Activated CD4-positive, alpha-beta T cell treated with anti-CD3 and anti-CD28 coated beads for 4 hours (primary cell): ENCODE data around the gene NCK2.

ENCODE experiments used
- DNase-seq, 2 donors: peaks; one replicate each; pipeline ENCODE4 v3.0.0-alpha.2; 2020

Gene NCK2

DNA sequence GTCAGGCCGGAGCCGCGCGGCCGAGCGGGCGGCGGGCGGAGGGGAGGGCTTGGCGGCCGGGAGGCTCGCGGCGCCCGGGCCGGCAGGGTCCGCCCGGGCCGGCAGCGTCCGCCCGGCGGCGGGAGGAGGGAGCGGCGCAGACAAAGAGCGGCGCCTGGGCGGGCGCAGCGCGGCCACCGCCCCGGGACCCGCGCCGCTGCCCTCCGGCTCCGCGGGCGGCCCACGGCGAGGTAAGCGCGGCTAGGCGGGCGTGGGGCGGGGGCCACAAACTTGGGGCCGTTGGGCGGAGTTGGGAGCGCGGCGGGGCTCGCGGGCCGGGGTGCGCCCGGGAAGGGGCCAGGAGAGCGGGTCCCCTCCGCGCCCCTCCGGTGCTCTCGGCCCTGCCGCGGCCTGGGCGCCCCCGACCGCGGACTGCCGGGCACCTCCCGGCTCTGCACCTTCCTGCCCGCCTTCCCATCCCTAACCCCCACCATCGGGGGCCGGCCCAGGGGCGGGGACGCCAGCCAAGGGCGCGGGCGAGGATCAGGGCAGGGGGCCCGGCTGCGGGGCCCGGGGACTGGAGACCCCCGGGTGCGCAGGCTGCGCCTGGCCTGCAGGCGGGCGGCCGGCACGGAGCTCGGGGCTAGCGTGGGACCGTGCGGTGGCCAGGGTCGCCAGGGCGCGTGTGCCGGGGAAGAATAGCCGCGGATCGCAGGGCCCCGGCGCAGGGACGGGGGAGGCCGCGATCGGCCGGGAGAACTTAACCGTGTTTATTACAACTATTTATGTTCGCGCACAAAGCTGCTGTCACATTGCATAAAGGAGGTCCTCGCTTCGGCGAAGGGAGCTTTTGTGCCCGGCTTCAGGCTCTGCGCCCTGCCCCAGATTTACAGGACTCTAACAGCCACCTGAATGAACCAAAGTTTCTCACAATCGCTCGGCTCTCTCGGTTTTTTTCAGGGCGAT lies at the start of gene NCK2:
NCK2 (plus strand) TSS at position 4 of the 945 bp plus-strand sequence. CDS start 110,152 bp downstream, outside the sequence.
- DNase-seq, result no peak

DNA sequence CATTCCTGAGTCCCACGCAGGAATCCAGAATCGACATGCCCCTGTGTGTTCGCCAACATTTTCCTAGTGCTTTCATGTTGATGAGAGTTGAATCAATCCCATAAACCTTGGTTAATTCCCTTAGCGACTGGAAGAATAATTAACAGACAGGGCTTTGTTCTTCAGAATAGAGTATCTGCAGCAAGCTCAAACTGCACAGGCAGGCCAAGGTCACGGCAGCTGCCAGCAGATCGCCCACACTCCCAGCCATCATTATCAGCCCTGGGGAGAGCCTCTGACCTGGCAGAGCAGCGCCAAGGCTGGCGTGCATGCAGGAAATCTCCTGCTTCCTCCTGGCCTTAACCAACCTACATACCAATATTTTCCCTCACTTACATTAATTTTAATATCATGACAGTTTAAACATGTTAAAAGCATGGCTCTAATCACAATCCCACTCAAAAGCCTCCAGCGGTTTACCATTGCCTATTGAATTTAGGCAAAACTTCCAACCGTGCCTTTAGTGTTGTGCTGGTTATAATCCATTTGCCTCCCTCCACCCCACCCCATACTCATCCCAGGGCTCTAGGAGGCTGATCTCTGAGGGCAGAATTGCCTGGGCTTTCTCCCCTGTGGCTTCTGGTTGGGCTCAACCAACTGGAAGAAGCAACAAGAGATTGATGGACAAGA lies 46.8 kb upstream of the NCK2 start:
- DNase-seq, result no peak

DNA sequence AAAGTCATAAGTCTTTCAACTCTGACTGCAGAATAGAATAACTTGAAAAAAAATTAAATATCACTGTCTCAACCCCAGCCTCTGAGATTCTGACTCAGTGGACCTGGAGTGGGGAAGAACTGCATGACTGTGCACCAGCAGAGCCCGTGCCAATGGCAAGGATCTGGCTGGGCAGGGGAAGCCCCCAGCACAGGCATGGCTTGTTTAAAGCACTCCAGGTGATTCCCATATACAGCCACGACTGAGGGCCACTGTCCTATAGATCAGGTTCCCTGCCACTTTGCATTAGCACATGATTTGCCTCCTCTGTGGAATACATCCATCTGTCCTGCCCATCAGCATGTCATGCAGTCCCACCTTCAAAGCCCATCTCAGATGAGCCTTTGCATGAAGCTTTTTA lies 45.9 kb upstream of the NCK2 start:
- no peak for DNase-seq

DNA sequence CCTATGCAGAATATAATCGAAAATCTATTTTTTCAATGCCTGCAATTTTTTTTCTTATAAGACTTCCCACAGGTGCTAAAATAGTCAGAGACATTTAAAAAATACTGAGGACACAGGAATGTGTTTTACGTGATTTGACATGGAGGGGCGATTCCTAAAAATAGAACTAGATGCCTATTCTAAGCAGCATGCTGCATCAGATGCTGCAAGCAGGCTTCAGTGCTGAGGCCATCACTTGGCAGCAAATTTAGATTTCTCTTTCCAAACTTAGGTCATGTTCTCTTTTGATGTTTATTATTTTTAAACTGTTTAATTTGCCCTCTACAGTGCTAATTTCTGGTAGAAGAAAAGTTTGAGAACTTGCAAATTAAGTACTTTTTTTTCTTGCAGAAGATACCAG lies 43.7 kb upstream of the NCK2 start:
- no peak for DNase-seq

DNA sequence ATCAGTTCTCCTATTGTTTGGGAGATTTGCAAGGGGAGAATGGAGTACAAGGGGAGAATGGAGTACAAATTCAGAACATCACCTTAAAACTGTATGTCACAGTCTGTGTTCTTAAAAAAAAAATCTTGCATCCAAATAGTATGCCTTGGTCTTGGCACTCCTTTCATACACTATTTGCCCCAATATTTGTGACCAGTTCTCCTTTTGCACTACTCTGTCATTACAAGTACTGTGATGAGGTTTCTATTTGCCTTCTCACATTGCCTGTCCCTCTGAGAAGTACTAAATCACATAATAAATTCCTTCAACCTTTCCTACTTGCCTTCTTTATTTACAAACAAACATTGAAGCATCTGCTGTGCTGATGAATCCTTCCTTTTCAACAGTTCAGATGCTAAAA lies 36.0 kb upstream of the NCK2 start:
- DNase-seq, result no peak

DNA sequence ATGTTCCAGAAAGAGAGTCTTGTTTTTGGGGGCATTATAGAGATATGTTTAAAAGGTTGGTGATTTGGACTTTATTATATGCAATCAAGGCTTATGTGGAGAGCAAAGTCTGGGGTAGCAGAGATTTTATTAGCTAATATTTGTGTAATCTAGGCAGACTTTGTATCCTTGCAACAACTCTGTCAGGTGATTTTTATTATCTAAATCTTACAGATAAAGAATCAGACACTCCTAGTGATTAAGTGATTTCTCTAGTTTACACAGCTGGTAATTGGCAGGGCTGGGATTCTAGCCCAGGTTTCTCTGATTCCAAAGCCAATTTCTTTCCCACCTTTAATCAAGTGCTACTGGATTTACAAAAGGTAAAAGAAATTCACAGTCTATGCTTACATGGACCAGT lies 33.3 kb upstream of the NCK2 start:
- DNase-seq, result no peak

DNA sequence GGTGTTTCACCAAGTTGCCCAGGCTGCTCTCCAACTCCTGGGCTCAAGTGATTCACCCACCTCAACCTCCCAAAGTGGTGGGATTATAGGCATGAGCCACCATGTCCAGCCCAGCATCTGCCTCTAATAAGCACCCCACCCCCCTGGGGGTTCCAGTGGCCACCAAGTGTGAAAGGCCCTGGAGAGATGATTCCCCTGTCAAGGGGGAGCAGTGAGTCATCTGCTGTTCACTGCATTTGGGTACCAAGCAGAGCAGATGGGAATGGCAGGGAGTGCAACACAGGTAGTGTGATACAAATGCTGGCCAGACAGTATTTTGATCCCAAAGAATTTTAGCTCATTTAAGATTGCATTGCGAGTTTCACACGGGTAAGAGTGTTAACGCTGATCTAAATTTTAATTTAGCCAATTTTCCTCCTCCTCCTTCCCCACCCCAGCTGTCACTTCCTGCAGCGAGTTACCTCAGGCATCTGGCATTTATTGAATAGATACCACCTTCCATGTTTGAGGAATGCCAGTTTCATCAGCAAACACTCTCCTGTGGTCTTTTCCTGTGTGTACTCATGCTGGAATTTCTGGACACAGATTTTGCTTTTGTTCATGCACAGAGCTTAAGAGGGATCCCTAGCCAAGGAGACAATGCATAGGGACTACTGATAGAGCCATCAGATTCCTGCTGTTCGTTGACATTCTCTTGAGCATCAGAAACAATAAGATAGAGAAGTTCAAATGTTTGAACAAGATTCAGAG lies 32.4 kb upstream of the NCK2 start:
- no peak for DNase-seq

DNA sequence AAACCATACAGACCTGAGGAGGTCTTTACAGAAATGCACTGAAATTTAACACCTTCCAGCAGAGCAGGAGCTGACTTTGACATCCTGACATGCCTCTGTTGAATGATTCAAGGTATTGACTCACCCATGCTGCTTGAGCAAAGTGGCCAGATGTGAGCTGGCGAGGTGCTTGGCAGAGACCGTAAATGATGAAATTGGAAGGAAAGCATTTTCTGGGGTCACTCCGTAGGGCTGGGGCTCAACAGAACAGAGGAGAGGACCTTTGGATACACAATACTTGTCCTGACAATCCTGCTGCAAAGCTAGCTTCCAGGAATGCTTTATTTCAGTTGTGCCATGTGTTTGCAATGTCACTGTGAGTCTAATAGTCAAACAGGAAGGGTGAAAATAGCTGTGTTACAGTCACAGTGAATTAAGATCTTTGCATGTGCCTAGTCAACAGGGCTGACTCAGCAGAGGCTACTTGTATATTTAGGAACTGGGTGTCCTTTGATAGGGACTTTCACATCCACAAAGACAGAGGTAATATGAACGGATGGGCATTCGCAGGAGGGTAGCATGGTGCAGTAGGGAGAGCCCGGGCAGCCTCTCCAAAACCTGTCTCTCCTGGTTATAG lies 31.6 kb upstream of the NCK2 start:
- DNase-seq, result no peak

DNA sequence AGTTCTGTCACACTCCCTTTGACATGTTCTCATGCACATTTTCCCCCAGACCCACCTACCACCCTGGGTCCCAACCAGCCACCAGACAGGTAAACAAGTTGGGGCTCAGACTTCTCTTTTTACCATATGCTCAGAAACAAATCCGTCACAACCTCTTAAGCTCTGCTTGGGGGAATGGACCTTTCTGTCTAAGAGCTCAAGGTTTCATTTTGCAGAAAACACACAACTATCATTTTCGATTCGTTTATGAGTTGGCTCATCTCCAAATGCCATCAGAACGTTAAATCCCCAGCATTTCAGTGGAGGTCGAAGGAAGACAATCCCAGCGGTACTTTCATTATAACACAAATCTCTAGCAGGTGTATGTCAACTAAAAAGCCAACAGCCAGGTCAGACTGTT lies 30.6 kb upstream of the NCK2 start:
- DNase-seq, result no peak

DNA sequence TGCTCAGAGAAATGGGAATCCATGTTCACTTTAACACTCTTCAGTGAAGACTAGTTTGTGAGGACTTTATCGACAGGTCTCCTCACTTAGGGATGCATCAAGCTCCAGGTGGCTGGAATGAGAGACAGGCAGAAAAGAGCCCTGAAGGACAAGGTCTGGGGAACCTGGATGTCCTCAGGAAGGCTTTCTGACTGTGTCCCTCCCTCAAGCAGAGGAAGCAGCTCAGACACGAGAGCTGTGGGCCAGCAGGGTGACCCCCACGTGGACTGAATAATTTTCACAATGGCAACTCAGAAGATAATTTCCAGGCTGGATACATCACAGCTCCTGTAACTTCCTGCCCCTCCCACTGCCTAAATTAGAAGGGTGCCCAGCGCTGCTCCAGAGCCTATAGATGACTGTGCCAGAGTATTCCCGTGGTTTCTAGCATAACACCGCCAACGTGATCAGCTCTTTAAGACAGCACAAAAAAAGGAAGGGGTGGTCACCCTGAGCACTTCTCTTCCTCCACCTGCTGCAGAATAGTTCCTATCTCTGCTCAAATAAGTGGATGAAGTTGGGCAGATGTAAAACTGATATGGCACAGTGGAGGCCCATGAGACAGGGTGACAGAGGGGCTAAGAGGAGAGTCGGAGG lies 25.7 kb upstream of the NCK2 start:
- no peak for DNase-seq

DNA sequence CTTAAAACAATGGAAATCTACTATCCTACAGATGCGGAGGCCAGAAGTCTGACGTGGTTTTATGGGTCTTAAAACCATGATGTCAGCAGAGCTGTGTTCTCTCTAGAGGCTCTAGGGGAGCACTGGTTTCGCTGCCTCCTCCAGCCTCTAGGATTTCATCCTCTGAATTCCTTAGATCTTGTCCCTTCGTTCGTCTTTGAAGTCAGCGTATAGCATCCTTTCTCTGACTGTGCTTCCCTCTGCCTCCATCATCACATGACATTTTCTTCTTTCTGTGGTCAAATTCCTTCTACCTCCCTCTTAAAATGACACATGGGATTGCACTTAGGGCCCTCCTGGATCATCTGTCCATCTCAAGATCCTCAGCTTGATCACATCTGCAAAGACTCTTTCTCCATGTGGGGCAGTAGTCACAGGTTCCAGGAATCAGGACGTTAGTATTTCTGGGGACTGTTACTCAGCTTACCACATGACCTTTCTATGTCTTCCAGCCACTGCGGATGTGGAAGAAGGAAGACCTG lies 22.7 kb upstream of the NCK2 start:
- no peak for DNase-seq

DNA sequence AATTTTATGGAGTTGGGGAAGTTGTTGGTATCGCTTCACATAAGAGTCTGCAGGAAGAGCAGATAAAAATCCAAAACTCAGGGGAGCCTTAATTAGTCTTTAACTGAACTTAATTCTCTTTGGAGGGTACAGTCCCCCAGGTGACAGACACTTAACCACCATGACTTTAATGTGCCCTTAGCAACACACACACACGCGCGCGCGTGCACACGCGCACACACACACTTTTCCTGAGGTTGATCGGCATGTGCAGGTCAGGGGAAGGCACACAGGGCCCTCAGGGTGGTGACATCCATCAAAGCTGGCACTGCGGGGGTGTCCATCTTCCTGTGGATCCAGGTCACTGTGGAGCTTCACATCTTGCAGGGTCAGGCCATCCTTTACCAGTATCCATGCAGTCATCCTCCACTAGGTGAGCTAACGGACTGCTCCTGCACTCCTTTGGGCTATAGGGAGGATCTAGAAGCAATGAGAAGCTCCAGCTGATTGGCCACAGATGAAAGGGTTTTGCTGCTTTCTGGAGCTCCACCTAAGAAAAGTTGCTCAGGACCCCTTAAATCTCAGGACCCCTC lies 21.9 kb upstream of the NCK2 start:
- DNase-seq, result no peak

DNA sequence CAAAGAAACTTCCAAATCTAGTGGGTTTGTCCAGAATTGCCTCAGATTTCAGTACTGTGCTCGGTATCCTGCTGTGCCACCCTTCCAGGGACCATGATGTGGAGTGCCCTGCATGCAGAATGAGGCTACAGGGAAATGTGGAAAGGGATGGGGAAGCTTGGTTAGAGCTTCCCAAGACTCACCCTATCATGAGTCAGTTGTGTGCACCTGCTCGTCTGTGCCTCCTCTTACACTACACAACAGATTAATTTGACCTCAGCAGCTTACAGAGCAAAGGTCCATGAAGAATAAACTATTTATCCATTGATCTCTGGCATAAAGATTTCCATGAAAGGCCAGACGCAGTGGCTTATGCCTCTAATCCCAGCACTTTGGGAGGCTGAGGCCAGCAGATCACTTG lies 21.3 kb upstream of the NCK2 start:
- DNase-seq, result no peak

DNA sequence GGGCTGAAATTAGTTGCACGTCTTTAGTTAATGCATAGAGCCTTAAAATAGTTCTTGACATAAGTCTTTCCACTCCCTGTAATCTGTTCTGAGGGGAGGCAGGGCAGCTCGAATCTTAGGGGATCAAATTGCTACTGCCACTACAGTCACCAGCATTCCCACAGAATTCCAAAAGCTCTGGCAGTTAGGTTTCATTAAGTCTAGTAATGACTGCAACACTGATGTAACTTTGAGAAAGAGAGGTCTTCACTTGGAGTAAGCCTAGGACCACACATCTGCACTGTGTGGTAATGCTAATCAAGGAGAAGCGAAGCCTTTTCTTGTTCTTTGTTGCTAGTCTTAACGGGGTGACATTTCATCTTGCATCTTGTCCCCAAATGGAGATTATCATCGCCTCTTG lies 19.3 kb upstream of the NCK2 start:
- DNase-seq, result no peak

DNA sequence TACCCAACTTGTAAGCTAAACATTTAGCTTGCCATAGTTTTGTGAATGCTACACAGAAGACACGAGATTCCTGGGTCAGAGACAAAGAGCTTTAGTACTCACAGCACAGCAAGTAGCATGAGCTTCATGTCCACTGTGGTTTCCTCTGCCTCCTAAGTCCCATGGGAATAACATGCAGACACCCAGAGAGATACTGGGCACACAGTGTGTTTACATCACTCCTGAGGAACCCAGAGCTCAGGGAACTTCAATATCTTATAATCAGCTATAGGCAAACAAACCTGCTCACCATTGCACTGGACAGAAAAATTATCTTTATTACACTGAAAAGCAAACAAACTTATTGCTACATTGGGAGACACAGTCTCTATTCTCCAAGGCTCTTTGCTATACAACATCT lies 14.5 kb upstream of the NCK2 start:
- no peak for DNase-seq

DNA sequence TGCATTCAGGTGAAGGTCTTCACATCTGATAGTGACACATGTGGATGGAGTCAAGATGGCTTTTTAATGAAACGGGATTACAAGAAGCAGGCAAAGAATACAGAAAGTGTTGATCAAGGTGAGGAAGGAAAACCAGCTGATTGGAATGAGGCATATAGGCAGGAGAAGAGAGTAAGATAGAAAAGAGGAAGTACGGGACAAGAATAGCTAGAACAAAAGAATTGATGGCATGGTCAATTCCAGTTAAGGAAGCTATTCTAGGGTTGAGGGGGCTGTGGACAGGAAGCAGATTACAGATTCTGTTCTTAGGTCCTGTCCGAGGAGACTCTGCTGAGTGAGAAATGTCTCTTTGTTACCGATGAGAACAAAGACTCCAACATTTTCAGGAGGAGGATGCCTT lies 13.2 kb upstream of the NCK2 start:
- DNase-seq, result no peak

DNA sequence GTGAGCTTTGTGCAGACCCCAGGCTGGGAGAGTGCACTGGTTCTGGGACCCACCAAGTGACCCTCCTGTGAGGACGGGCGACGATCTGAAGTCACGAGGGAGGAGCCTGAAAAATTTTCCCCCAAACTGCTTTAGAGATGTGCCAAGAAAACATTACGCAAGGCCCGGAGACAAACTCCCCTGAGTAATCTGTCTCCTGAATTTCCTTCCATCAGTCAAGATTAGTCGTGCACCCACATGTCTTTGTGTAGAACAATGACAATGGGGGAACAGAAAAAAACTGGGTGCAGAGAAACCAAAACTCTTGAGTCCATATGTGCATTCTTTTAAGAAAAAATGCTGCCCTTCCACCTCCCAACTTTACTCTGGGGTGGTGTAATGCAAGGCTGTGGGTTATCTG lies 12.6 kb upstream of the NCK2 start:
- no peak for DNase-seq

DNA sequence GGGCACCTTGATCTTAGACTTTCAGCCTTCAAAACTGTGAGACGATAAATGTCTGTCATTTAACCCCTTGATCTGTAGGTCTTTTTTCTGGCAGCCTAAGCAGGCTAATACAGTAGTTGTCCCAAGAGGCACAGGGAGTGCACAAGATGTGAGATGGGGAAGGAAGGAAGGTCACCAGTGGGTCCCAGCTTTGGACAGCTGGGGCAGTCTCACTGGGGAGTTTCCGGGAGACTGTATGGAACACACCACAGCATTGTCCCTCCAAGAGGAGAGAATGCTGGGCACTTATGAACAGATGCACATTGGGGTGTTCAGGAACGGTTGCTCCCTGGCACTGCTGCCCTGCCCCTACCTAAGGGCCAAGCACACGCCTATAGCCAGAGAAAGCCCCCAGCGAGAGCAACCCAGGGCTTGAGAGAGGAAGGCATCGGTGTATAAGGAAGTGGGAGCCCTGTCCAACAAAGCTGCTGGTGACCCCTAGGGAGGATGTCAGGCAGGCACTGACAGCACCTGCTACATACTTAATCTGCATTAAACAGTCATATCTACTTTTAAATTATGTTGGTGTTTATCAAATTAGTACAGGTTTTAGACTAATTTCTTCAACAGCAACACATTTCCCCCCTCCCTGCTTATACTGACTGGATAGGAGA lies 11.6 kb upstream of the NCK2 start:
- DNase-seq, result no peak

DNA sequence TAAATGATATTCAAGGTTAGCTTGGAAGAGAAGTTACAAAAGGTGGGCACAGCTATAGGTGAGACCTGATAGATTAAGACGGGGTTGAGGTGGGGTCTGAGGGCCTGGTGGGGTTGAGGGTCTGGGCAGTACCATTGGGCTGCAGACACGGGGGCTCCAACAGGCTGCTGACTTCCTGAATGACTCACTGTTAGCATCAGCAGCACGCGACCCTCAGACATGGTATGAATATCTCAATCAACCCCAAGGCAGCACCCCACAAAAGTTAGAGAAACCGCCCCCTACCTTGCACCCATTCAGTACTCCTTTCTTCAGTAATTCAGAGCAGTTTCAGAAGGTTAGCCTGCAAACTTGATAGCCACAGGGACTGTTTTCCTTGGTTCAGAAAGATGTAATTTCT lies 10.8 kb upstream of the NCK2 start:
- DNase-seq, result no peak

DNA sequence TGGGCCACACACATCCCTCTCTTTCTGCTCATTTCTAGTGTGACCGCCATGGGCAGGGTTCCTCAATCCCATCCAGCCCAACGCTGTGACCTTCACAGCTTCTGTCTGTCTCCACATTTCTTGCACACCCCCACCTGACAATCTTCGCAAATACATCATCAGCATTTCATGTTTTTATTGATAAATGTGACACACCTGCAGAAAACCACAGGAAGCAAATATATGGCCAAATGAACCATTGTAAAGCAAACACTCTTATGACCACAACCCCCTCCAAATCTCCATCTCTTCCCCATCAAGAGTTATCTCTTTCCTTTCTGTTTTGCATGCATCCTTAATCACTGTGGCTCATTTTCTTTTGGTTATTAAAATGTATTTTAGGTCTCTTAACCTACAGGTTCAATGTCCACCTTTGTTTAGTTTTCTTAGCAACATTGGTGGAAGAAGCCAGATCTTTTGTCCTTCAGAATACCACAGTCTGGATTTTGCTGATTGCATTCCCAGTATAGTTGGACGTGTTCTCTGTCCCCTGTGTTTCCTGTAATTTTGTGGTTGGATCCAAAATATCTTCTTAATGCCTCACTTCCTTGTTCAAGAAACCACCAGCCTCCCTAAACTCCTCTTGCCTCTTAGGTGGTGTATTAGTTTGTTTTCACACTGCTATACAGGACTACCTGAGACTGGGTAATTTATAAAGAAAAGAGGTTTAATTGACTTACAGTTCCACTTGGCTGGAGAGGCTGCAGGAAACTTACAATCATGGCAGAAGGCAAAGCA lies 9.8 kb upstream of the NCK2 start:
- DNase-seq, result no peak

DNA sequence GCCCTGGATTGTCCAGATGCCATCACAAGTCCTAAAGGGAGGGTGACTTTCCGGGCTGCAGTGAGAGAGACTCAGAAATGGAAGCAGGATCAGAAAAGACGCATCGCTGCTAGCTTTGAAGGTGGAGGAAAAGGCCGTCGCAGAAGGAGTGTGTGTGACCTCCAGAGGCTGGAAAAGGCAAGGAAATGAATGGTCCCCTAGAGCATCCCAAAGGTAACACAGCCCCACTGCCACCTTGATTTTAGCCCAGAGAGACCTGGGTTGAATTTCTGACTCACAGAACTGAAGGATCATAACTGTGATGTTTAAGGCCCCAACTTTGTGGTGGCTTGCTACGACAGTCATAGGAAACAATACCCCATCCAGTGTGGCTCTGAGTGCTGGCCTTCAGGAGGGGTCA lies 8.6 kb upstream of the NCK2 start:
- DNase-seq, result no peak
